Subcutaneous adipose tissue (tissue), 4 donors: ENCODE data around the gene DEFB131B. TPM values are rescaled to one million over a fixed set of nuclear protein-coding genes. Genes with fewer than 3 reads are reported as not detected.
"Not testable (repeated sequence)": the region's sequence is repeated elsewhere in the genome, so short reads cannot be mapped to it uniquely, and the experiment has no call there.

Source experiments
- CTCF ChIP-seq: fragments of 450-650 bp; IDR thresholded peaks from one replicate; pipeline ENCODE4 v1.5.1; 2016; ENCODE audit warnings: low read depth, mild to moderate bottlenecking, control low read depth, antibody characterized with exemption, moderate library complexity
- total RNA-seq, 4 donors: library from RNA; depleted of rRNA; stranded (reverse); fragments of >200 nt; gene quantifications; one replicate each; pipeline ENCODE4 v1.1.0, GENCODE V29; 2016

DEFB131B gene
- not detected for total RNA-seq

- not testable (repeated sequence) for TF ChIP-seq CTCF
Observed at GRCh38 chr11:71878059-71878458, at the start of gene DEFB131B. Gene DEFB131B (plus strand): TSS chr11:71878453. CDS start chr11:71878453, 0 bp downstream.

GRCh38 chr11:71832811-71833210 is 45.4 kb upstream of the DEFB131B start, which contains the start of gene DEFB108B:
Gene DEFB108B (plus strand): TSS chr11:71833200. CDS start chr11:71833200, 0 bp downstream.
- not testable (repeated sequence) for TF ChIP-seq CTCF

GRCh38 chr11:71843858-71844257 is 34.4 kb upstream of the DEFB131B start:
- TF ChIP-seq CTCF: no peak

GRCh38 chr11:71895961-71896360 is 17.7 kb downstream of the DEFB131B start:
- no peak for TF ChIP-seq CTCF

GRCh38 chr11:71908218-71908617 is 30.0 kb downstream of the DEFB131B start:
- TF ChIP-seq CTCF: no peak

- no peak for TF ChIP-seq CTCF
Observed at GRCh38 chr11:71913756-71914526, 35.7 kb downstream of the DEFB131B start.

- no peak for TF ChIP-seq CTCF
Observed at GRCh38 chr11:71914617-71915189, 36.5 kb downstream of the DEFB131B start.
